Ishikawa (cell line): Measurements from ENCODE around the gene OR51B6.

ENCODE experiments used
- CREB1 ChIP-seq: IDR thresholded peaks from 2 replicates; pipeline ENCODE4 v1.6.1; 2012; ENCODE audit warnings: low read depth
- EP300 ChIP-seq: IDR thresholded peaks from 2 replicates; pipeline ENCODE4 v1.6.1; 2012; ENCODE audit warnings: borderline replicate concordance
- TAF1 ChIP-seq: IDR thresholded peaks from 2 replicates; pipeline ENCODE4 v1.6.1; 2012; ENCODE audit warnings: low read depth, mild to moderate bottlenecking
- TEAD4 ChIP-seq: IDR thresholded peaks from 2 replicates; pipeline ENCODE4 v1.6.1; 2012
- YY1 ChIP-seq: IDR thresholded peaks from 2 replicates; pipeline ENCODE4 v1.6.1; 2012; ENCODE audit warnings: low read depth
- TF ChIP-seq, protein P1 (sequence below): IDR thresholded peaks from 2 replicates; pipeline ENCODE4 v1.6.1; 2012

- TF ChIP-seq, protein P1, sequence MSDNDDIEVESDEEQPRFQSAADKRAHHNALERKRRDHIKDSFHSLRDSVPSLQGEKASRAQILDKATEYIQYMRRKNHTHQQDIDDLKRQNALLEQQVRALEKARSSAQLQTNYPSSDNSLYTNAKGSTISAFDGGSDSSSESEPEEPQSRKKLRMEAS: no peak
- no peak for TF ChIP-seq TEAD4
- TF ChIP-seq TAF1: no peak
- no peak for TF ChIP-seq CREB1
- TF ChIP-seq YY1: no peak
- no peak for TF ChIP-seq EP300
Observed at GRCh38 chr11:5380740-5381342, 29.5 kb downstream of the OR51B6 start.
